ENCODE results near the gene TRAK2.
"Not testable (repeated sequence)": the region's sequence is repeated elsewhere in the genome, so short reads cannot be mapped to it uniquely, and the experiment has no call there.

The TRAK2 gene

GRCh38 chr2:201444746-201445465 is 6.4 kb downstream of the TRAK2 start:
- ChIA-PET POLR2A (interaction anchor here (0.9 kb wide), 1 partner anchor 10 kb away, joined by 4 read pairs; no protein-coding TSS in a partner anchor), CTCF (no interaction called here)

GRCh38 chr2:201441409-201441808 is 9.8 kb downstream of the TRAK2 start:
- DNase-seq (ENCODE audit: extremely low spot score): no peak
- TF ChIP-seq FOXA1 (IDR thresholded peaks at IDR 0.05) (no peak), PKNOX1 (IDR thresholded peaks at IDR 0.05) (no peak), SUZ12 (IDR thresholded peaks at IDR 0.05) (no peak), BHLHE40 (IDR thresholded peaks at IDR 0.05; ENCODE audit: borderline replicate concordance) (no peak), ELF4 (IDR thresholded peaks at IDR 0.05) (no peak), FOXM1 (IDR thresholded peaks at IDR 0.05; ENCODE audit: borderline replicate concordance) (no peak), SP1 (IDR thresholded peaks at IDR 0.05) (no peak), HDGF (IDR thresholded peaks at IDR 0.05; ENCODE audit: borderline replicate concordance) (no peak)
- ChIA-PET POLR2A (interaction anchor here (1.4 kb wide), 1 partner anchor 201 kb away, joined by 3 read pairs; the partner anchor contains the start of gene TMEM237), CTCF (no interaction called here)

More at GRCh38 chr2:201444746-201445465, 6.4 kb downstream of the TRAK2 start:
- DNase-seq (ENCODE audit: extremely low spot score): no peak
- TF ChIP-seq LEF1 (IDR thresholded peaks at IDR 0.05; ENCODE audit: borderline replicate concordance) (no peak), SUZ12 (IDR thresholded peaks at IDR 0.05) (no peak), NFRKB (IDR thresholded peaks at IDR 0.05) (no peak), L3MBTL2 (conservative IDR thresholded peaks at IDR 0.05) (no peak), SP1 (IDR thresholded peaks at IDR 0.05) (no peak), HDGF (IDR thresholded peaks at IDR 0.05; ENCODE audit: borderline replicate concordance) (no peak), PKNOX1 (IDR thresholded peaks at IDR 0.05) (no peak), FOXM1 (IDR thresholded peaks at IDR 0.05; ENCODE audit: borderline replicate concordance) (no peak), BHLHE40 (IDR thresholded peaks at IDR 0.05; ENCODE audit: borderline replicate concordance) (no peak), FOXA1 (IDR thresholded peaks at IDR 0.05) (no peak), FOXK2 (IDR thresholded peaks at IDR 0.05) (no peak), ZNF384 (IDR thresholded peaks at IDR 0.05) (no peak), ELF4 (IDR thresholded peaks at IDR 0.05) (no peak), ARNT (IDR thresholded peaks at IDR 0.05) (no peak), TARDBP (IDR thresholded peaks at IDR 0.05) (no peak), CTBP1 (IDR thresholded peaks at IDR 0.05; ENCODE audit: borderline replicate concordance) (no peak)

- no peak for DNase-seq (ENCODE audit: extremely low spot score)
- no peak for TF ChIP-seq PKNOX1 (IDR thresholded peaks at IDR 0.05)
- no peak for TF ChIP-seq SUZ12 (IDR thresholded peaks at IDR 0.05)
- CTCF ChIA-PET: no interaction called here
- POLR2A ChIA-PET: interaction anchor here (1.0 kb wide), 1 partner anchor 11 kb away, joined by 3 read pairs; the partner anchor contains the start of genes STRADB and TRAK2
These were observed 11.1 kb downstream of the TRAK2 start for GRCh38 chr2:201440182-201440581.

GRCh38 chr2:201439336-201439922 is 11.8 kb downstream of the TRAK2 start:
- POLR2A ChIA-PET; DNase-seq (ENCODE audit: extremely low spot score); CTCF ChIA-PET: not testable (repeated sequence)

- DNase-seq (ENCODE audit: extremely low spot score): no peak
- ChIA-PET POLR2A (no interaction called here), CTCF (no interaction called here)
- no peak for TF ChIP-seq SUZ12 (IDR thresholded peaks at IDR 0.05)
- no peak for TF ChIP-seq SP1 (IDR thresholded peaks at IDR 0.05)
- TF ChIP-seq FOXM1 (IDR thresholded peaks at IDR 0.05; ENCODE audit: borderline replicate concordance): no peak
- TF ChIP-seq ELF4 (IDR thresholded peaks at IDR 0.05): no peak
- TF ChIP-seq FOXA1 (IDR thresholded peaks at IDR 0.05): no peak
- TF ChIP-seq CTBP1 (IDR thresholded peaks at IDR 0.05; ENCODE audit: borderline replicate concordance): no peak
- TF ChIP-seq PKNOX1 (IDR thresholded peaks at IDR 0.05): no peak
- TF ChIP-seq L3MBTL2 (conservative IDR thresholded peaks at IDR 0.05): no peak
- TF ChIP-seq NFRKB (IDR thresholded peaks at IDR 0.05): no peak
- no peak for TF ChIP-seq ARNT (IDR thresholded peaks at IDR 0.05)
These were observed 15.1 kb downstream of the TRAK2 start for GRCh38 chr2:201436141-201436540.

- DNase-seq (ENCODE audit: extremely low spot score): no peak
- POLR2A ChIA-PET: no interaction called here
- CTCF ChIA-PET: no interaction called here
- TF ChIP-seq FOXA1 (IDR thresholded peaks at IDR 0.05) (no peak), FOXK2 (IDR thresholded peaks at IDR 0.05) (no peak), FOXM1 (IDR thresholded peaks at IDR 0.05; ENCODE audit: borderline replicate concordance) (no peak), L3MBTL2 (conservative IDR thresholded peaks at IDR 0.05) (no peak), SP1 (IDR thresholded peaks at IDR 0.05) (no peak)
These were observed 17.8 kb downstream of the TRAK2 start for GRCh38 chr2:201433394-201433995.

All from HEK293T (cell line).